Fibroblast of skin of abdomen (primary cell): ENCODE results near the gene RAI1.

Experiments
- DNase-seq: peaks from one replicate; pipeline ENCODE4 v3.0.0-alpha.2; 2013

The RAI1 gene

DNA sequence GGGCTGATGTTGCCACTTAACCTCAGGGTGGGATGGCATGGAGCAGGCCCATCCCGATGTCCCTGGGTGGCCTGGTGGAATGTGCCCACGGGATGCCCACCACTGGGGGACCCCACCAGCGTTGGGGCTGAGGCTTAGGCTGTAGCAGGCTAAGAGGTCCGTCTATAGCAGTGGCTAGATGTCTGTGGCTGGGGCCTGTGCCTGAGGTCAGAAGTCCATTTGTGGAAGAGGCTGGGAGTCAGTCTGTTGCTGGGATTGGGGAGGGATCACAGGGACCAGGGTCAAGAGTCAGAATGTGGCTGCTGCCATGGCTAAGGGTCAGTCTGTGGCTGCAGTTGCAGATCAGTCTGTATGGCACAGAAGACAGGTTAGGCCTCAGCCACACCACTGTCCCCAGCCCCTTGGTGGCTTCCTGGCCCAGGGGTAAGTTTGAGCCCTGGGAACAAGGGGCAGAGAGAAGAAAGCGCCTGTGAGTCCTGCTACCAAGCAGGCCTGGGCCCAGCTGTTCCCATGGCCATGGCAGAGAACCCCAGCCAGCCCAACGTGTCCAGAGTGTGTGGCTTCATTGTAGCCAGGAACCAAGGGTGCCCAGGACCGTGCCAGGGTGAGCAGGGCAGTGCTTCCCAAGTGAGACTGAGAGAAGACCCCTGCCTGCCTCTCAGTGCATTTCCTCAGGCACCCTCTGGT is 35.7 kb downstream of the RAI1 start:
- DNase-seq = no peak

DNA sequence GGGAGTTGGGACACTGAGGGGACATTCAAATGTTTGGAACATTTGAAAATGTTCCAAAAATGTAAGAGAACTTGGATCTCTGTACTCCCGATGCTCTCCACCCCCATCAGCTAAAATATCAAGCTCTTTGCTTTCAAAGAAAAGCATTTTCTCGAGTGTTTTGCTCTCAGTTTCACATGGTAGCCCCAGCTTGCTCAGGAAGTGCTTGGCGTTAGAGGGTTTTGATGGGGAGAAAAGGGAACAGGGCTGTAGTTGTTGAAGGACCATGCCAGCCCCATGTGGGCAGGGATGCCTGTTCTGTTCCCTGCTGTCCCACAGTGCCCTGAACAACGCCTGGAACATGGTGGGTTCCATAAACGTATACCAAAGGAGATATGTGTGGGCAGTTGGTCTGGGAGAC is 37.0 kb downstream of the RAI1 start:
- DNase-seq = no peak

DNA sequence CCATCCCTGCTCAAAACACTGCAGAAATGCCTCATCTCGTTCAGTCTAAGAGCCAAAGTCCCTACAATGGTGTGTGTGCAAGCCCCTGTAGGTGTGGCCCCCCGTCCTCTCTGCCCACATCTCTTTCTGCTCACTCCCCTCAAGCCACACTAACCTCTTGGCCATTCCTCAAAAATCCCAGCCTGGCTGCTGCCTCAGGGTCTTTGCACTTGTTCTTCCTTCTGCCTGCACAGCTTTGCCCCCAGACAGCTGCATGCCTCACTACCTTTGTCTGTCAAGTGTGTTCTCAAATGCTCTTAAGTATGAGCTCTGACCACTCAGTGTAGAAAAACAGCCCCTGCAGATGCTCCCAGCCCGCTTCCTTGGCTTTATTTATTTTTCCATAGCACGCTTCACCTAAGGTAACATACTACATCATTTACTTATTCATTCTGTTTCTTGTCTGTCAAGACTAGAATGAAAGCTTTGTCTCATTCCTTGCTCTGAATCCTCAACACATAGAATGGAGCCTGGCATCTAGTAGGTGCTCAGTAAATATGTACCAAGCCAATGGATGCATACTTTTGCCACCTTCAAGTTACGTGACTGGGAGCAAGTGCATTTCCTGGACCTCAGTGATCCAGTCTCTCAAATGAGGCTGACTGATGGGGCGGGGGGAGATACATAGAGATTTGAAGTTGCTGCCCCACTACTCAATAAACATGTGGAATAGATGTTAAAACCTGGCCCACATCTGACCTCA is 38.1 kb downstream of the RAI1 start:
- no peak for DNase-seq

DNA sequence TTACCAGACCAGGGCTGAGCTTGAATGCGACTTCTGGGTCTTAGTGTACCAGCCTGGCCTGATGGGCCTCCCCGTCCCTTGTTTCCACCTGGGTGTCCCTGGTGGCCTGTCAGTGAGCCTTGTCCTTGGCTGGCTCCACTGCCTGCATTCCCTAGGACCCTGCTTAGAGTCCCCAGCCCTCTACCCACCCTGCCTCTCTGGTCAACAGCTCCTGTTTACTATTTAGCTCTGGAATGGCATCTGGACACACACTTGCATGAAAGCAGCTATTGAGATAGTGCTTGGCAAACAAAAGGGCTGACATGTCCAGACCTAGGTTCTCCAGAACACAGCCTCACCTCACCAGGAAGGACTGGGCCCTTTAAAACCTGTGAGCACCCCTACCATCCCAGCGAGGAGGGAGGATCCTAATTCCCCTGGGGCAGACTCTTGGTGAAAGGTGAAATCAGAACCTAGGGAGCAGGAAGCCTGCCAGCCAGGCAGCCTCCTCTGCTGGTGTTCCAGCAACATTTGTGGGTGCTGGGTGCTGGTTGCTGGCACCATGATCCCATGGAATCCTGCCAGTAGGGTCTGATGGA is 38.8 kb downstream of the RAI1 start:
- DNase-seq = no peak

DNA sequence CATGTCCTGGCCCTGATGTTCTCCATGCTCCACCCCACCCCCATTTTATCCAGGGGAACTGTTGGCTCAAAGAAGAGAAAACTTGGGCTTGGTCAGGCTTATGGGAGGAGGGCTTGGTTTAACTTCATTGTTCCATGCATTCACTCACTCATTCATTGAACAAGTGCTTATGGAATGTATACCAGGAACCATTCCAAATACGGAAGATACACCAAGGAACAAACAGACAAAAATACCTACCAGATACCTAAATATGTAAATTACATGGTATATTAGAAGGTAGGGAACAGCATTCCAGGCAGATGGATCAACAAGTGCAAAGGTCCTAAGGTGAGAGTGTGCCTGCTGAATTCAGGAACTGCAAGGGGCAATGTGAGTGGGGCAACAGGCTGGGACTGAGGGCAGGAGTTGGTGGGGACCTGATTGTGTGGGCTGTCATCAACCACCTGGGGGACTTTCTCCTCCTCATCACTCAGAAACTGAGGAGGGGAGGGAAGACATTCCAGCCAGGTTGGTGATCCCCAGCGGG is 39.9 kb downstream of the RAI1 start:
- DNase-seq = no peak

DNA sequence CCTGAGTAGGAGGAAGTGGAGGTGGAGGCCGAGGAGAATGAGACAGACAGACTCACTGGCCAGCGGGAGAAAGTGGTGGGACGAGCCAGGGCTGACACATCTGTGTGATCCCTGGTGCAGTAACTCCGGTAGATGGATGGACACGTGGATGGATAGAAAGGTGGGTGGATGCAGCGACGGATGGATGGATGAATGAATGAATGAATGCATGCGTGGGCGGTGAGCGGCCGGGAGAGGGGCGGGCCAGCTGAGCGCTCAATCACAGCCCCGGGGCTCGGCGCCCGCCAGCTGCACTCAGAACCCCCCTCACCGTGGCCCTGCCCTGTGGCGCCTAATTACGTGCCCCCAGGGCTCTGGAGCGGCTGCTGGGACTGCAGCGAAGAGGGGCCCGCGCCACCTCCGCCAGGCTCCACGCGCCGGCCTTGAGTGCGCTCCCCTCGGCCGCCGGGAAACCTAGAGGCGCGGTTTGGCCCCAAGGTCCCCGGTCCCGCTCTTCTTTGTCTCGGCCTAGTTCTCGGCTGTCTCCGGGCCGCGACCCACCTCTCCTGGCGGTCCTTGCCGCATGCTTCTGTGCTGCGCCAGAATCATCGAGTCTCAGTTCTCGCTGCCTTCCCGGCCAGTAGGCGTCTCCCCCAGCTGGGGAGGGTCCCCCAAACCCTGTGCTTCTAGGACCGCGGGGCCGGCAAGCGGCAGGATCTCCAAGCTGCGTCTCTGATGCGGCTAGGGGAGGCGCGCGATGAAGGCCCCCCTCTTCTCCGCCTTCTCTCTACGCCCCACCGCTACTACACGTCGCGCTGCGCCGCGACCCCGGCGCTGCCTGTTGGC is 41.0 kb downstream of the RAI1 start:
- peak; percentile 31 for DNase-seq

DNA sequence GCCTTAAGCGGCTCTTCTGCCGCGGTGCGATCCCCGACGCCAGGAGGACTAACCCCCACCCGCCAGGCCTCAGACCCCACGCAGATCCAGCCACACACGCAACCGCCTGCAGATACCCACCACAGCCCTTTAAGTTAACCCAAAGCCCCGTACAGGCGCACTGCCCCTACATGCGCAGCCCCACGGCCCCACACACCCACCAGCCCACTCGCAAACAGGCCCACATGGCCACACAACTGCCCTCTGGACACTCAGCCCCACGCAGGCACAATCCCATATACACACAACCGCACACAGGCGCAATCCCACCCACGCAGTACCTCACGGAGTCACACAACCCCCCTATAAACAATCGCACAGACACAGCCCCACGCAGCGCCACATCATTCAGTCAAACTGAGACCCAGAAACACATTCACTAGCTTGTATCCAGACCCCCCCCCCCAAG is 41.7 kb downstream of the RAI1 start:
- no peak for DNase-seq

DNA sequence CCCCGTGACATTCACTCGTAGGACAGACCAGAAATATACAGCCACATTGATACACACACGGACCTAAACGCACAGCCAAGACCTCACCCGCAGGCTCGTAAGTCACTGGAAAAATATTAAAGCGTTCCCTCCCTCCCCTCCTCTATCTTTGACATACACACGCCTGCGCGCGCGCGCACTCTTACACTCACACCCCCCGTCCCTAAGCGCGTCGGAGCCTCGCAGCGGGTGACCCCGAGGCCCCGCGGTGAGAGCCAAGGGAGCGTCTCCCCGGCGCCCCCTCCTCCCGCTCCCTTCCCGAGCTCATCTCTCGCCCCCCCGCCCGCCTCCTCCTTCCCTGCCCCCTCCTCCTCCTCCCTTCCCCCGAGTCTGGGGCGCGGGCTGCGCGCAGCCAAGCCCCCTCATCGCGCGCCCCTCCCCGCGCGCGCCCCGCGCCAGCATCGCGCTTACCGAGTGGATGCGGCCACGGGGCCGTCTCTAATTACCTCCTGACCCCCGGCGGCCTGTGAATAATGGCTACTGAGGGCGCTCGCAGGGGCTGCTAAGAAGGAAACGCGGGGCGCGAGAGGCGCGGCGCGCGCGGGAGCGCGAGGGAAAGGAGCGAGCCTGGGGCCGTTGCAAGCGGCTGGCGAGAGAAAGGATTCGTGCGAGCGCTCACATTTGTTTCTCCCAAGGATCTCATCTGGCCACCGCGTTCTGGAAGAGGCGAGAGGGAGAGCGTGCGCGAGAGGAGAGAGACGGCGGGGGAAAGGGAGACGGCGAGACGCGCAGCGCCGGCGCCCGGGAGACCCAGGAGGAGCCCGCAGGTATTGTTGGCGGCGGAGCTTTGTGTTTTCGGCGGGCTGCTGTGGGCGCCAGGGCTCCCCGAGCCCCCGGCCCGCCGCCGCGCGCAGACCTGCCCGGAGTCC is 42.4 kb downstream of the RAI1 start:
- DNase-seq = peak; percentile 83

DNA sequence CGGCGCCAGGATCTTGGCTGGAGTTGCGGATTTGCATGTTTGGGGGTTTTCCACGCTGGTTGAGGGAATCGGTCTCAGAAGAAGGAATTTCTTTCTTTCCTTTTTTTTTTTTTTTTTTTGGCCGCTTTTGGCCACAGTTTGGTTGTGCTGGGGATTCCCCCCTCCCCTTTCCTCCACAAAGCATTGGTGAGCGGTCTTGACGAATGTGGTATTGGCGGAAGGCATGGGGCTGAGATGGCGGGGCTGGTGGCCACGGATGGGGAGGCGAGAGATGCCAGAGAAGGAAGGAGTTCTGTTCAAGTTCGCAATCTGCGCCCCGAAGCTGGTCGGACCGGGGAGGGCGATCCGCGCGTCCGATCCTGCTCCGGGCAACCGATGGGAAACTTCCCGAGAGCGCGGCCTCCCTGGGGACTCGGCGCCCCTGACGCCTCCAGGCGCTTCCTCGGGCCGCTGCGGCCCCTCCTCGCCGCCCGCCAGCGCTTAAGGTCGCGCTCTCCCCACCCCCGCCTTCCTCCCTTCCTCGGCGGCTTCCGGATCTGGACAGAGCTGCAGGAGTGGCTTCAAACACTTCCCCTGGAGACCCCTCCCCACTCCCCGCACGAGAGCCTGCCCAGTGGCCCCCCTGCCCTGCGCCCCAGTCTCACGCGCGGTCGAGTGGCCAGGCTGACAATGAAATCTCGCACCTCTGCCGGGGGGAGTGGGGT is 43.2 kb downstream of the RAI1 start:
- DNase-seq = peak; percentile 64

DNA sequence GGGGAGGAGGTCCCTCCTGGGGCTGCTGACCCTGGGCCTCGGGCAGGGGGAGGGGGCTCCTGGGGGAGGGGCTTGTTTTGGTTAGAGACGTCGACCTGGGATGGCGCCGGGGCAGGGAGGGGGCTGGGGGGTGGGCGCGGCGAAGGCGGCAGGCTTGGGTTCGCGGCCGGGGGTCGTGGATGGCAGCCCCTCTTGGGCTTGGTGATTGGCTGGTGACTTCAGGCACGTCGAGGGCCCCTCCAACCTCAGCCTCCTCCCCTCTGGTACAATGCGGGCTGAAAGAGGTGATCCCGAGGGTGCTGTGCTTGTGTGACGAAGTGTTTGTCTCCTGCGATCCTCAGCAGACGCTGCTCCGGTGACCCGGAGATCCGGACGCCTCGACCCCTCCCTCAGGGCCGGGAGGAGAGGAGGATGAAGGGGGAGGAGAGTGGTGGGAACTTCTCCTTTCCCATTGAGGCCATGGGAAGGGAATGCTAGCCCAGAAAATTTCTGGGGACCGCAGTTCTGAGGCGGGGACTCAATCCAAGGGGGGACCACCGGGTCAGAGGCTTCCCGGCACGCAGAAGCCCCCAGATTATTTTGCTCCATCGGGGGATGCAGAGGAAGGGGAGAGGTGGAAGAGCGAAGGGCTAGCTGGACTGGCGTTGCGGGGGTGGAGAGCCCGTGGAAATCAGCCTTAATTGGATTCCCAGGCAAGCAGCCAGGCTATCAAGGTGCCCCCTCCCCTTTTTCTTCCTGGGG is 43.9 kb downstream of the RAI1 start:
- no peak for DNase-seq

DNA sequence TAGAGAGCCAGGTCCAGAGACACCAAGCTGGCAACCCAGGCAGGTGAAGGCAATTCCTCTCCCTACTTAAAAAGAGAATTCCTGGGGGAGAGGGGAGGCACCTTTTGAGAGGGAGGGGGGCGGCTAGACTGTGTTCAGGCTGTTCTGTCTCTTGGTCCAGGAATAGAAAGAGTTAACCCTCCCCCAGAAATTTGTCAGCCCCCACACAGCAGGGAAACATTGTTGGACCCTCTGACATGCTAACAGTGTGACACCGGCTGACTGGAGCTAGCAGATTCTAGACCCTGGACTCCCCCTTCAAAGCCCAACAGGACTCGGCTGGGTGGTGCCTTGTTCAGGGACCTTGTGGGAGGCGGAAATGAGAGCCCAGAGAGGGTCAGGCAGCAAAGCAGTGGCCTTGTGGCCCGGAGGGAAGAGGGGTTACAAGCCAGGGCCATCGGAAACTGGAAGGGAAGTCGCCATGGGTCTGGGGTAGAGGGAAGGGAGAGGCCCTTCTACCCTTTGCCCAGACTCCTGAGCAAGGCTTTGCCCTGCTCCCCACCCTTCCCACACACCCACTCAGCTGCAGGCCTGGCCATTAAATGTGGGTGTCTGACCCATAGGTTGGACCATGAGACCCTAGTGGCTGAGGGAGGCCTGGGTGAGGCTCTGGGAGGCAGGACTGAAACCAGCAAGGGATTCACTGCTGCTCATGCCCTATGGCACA is 44.6 kb downstream of the RAI1 start:
- no peak for DNase-seq

DNA sequence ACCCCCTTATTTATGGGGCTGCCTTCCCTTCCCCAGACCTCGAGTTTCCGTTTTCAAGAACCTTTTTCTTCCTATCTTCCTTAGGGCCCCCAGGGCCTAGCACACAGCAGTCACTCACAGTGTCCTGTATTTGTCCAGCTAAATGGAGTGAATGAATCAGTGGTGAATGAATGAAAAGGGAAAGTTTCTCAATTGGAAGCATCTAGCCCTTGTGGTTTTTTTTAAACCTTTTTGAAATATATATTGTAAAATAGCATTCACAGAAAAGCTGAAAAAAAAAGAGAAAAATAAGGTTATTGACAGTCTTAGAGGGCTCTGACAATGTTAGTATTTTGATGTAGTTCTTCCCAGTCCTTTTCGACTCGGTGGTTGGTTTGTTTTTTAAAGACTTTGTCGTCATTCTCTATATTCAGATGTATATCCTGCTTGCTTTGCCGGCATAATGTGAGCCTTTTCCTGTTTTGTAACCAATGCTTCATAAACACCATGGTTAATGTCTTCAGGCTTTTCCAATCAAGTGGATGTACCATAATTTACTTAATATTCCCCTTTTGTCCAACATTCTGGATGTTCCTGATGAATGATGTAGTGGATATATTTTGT is 45.3 kb downstream of the RAI1 start:
- DNase-seq = no peak

DNA sequence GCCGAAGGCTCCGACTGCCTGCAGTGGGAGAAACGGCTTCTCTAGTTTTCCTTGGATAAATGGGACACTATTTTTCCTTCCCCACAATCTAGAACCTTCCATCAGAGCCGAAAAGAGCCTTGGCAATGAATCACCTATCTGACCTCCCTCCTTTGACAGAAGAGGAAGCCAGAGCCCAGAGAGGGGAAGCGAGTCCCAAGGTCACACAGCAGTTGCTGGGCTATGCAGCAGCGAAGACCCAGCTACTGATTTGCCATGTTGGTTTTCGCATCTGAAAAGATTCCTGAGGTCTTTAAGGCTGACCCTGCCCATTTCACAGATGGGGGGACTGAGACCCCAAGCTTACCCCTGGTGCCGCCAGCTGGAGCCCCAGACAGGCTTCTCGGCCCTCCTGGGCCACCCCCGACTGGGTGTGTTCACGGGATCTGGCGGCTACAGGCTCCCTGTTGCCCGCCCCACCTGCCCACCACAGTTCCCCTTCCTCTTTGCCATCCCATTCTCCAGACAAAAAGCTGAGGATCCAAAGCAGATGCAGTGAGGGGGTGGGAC is 45.9 kb downstream of the RAI1 start:
- DNase-seq = no peak

DNA sequence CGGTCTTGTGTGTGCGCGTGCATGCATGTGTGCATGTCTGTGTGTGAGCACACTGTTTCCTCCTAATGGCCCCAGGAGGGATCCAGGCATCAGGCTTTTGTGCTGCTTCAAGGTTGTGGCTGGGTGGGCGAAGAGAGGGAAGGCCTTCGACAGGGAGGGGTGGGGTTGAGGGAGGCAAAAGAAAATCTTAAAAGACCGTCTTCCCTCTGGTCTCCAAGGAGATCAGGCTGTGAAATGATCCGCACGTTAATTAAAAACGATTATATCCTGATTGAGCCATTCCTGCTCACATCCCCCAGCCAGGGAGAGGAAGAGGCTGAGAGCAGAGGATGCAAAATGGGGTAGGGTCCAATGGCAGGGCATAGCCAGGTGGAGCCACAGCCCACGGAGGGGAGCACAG is 46.9 kb downstream of the RAI1 start:
- no peak for DNase-seq

DNA sequence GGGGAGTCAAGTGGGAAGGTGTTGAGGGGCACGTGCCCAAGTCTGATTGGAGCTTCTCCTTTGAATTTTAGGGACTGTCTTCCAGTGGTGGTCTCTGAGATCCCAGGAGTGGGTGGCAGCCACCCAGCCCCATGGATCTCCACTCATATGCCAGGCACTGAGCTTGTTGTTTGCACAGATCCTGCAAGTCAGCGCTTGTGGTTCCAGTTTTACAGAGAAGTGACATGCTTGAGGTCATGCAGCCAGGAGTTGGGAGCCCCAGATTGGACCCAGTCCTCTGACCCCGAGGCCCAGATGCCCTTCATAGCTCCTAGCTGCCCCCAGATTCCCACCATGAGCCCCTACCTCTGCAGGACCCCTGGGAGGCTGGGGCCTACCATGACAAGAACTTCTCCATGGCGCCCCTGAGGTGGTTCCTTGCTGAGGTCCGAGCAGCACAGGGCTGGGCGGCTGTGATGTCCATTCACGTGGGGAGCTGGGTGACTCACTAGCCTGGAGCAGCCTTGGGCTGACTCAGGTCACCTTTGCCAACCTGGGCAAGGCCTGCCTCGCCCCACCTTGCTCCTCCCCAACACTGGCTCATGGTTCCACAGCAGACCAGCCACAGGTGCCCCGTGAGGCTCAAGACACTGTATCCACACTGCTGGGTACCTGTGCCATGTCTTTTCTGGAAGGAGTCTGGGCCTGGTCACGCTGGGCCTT is 47.4 kb downstream of the RAI1 start:
- DNase-seq = no peak

DNA sequence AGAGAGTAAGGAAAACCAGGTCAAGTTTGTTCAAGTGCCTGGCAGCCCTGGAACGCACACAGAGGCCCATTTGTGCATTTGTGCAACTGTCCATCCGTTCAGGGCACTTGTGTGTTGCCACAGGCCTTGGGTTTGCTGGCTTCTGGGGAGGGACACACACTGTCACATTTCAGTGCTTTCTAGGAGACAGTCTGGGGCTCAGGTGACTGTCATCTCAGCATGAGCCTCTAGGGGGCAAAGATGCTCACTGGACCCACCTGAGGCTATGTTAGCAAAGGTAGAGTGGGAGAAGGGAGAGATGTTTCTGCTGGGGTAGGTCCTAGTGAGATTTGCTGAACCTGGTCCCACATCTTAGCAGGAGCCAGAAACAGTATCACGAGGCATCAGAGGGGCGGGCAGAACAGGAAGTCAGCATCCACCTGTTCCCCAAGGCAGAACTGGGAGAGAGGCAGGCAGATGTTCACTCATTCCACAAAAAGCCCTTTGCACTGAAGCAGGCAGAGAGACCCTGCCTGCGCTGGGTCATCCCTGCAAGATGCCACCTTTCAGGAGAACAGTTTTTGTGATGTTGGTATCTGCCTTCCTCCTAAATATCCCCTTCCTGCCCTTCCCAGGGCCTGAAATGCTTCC is 48.5 kb downstream of the RAI1 start:
- no peak for DNase-seq

DNA sequence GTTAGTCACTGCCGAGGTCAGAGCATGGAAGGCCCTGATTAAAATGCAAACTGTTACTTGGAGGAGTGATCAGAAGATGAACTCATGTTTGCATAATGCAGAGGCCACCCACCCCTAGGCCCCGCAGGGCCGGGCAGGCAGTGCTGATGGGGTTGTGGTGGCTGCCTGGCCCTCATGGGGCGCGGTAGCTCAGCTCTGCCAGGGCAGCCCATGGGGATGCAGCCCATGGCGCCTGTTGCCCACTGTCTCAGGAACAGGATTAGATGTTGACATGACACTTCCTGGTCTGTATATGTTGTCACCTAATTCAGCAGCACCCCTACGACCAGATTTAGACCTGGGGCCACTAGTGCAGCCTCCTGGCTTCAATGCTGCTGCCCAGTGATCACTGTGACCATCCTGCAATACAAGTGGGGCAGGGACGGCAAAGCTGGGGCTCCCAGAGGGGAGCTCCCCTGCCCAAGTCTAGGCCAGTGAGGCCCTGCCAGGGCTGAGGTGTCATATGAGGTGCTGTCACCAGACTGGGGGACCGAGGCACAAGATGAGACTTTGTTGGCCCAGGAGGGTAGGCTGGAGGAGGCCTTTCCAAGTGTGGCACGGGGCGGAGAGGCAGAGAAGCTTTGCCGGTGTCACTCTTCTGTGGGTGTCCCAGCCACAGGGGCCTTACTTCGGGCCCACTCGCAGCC is 49.1 kb downstream of the RAI1 start:
- no peak for DNase-seq
